Stimulated activated CD4-positive, alpha-beta T cell treated with anti-CD3 and anti-CD28 coated beads, TNF-alpha, amount 100 ng/mL, for 24 hours (primary cell): Measurements from ENCODE around the gene TACC3.

ENCODE experiments used
- DNase-seq, 3 experiments: peaks; one replicate each; pipeline ENCODE4 v3.0.0-alpha.2; 2020; ENCODE audit warnings: low read depth in 3 of 3

TACC3 gene

DNA sequence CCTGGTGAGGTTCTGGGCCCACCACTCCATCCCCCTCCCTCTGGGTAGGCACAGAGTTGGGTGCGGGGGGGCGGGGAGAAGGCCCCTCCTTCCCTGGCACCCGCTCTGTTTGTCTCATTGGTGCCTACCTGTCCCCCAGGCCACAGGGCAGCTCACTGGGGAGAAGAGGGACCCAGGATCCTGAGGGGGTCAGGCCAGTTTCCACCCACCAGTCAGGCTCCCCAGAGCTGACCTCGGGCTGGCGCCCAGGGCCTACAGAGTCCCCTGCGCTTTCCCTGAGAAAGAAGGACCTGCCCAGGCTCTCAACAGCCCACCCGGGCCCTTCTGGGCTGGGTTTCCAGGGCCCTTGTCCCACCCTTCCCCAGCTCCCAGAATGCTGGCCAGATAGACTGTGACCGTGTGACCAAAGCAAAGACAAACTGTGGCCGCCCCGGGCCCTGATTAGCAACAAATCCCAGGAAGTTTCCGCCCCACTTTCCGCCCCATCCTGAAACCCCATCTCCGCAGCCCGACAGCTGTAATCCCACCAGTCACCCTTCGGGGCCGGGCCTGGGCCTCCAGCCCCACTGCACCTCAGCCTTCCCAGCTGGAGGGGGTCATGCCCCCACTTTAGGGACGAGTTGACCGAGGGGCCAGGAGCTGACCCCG, 38.0 kb downstream of the TACC3 start:
- DNase-seq = no peak

DNA sequence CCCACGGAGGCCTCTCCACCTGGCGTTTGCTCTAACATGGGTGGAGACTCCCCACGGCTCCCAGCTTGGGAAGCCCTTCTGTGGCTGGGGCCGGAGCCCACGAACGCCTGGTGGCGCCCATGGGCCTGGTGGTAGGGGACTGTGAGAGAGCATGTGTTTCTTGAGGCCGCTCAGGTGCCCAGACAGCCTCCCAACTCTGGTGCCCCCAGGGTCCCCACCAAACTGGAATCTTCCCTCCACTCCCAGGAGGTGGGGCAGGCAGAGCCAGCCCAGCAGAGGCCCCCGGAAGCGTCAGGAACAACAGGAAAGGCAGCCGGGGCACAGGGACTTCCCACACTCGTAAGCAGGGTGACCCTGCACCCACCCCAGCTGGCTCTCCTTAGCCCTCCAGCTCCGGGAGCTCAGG, 38.5 kb downstream of the TACC3 start:
- DNase-seq = no peak

DNA sequence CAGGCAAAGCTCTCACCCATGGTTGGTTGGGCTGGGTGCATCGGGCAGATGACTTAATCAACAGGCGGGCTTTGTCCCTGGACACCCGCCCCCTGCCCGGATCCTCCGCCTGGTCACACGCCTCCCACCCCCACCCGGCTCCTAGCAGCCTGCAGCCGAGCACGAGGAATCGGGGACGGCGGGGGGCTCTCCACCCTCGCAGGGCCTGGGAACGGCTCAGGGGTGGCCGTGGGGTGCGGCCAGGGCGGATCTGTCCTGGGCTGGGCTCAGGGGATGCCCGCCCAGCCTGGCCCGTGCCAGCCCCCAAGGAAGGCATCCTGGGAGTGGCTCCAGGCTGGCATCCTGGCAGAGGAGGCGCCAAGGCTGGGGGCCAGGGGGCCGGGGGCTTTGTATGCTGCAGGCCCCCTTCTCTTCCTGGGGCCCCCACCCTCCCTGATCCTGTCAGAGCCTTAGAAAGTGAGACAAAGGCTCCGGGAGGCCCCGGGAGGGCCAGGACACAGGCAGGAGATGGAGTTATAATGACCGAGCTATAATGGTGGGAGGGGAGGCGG, 39.3 kb downstream of the TACC3 start:
- no peak for DNase-seq

DNA sequence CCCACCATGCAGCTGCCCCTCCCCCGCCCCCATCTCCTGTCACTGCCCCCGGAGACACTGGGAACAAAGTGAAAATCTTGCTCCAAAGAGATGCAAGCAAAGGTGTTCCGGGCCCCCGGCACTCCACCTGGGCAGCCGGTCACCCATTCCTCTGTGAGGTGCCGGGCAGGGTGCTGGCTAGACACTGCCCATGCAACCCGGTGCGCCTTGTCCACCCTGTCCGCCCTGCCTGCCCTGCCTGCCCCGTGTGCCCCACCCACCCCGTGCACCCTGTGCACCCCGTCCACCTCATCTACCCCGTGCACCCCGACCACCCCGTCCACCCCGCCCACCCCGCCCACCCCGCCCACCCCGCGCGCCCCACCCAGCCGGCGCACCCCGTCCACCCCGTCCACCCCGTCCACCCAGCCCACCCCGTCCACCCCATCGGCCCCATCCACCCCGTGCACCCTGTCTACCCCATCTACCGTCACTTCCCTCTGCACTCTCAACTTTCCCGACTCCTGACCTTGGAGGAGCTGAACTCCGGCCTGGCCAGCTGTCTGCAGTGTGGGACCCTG, 39.9 kb downstream of the TACC3 start:
- no peak for DNase-seq

DNA sequence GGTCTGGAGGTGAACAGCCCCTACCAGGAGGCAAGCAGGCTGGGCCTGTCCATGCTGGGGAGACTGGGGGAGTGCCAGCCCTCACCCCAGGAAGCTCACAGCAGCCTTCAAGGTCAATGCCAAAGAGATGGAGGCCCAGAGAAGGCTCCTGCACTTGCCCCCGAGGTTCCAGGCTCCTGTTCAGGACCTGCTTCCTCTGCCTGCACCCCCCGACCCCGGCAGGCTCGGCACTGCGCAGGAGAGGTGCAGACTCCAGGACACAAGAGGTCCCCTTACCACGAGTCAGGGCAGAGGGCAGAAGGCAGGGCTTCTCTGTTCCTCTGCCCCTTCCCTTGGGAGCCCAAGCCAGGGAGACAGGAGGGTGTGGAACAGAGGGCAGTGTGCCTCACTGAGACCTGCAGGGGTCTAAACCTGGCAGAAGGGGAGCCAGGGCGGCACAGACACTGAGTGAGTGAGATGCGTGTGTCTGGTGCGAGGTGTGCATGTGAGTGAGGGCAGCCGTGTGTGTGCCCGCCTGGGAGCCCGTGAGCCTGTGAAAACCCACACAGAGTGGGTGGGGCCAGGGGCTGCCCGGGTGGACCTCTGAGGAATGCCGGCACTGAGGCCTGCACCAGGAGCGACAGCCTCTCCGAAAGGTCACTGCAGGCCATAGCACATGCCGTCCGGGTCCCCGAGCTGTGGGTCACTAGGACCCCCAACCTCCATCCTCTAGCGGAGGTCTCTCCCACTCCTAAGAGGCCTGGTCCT, 41.1 kb downstream of the TACC3 start:
- no peak for DNase-seq

DNA sequence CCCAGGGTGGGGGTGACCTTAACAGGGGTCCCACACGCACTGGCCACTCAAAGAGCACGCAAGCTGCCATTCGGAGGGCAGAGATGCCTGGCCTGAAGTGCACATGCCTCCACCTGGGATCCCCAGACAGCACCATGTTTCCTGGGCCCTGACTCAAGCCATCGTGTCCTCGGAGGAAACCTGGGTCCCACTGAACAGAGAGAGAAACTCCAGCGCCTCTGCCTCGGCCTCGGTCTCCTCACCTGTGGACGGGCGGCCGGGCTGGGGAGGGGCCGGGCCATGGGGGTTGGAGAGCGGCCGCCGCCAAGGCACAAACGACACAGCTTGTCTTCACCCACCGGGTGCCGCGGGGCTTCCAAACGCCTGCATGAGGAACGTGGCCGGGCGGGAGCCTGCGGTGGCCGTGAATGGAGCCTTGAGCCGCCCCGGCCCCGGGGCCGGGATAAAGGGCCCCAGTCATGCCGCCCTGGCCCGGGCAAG, 41.8 kb downstream of the TACC3 start:
- DNase-seq = no peak

DNA sequence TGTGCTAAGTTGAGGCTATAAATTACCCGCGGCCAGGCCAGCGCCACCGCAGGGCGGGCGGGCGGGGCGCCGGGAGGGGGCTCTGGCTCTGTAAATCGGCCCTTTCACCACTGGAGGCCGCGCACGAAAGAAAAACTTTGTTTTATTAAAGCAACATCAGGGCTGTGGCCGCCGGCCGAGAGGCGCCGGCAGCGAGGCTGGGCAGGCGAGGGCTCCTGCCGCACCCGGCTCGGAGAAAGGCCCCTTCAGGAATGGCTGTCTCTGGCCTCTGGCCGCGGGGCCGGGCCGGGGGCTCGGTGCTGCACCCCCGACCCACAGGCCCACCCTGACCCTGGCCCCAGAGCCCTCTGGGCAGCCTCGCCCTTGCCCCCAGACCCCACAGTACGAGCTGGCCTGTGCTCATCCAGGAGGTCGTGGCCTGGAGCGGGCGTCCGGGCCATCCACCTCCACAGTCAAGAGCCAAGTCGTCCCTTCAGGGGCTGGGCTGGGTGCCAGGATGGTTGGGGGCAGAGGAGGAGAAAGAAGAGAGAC, 42.3 kb downstream of the TACC3 start:
- no peak for DNase-seq

DNA sequence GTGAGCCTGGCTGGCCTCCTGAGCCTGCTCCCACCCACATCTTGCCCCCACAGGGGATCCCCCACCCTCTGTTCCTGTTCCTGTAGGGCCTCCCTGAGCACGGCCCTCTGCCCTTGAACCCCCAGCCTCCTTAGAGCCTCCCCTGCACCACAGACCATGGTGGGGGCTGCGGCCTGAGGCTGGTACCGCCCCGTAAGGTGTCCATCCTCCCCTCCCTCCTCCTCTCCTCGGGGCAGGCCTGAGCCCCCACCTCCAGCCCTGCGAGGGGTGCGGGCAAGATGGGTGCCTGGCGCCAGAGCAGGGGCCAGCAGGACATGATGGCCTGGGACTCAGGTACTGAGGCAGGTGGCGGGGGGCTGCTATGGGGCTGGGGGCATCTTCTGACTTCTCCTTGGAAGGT, 43.3 kb downstream of the TACC3 start:
- no peak for DNase-seq

DNA sequence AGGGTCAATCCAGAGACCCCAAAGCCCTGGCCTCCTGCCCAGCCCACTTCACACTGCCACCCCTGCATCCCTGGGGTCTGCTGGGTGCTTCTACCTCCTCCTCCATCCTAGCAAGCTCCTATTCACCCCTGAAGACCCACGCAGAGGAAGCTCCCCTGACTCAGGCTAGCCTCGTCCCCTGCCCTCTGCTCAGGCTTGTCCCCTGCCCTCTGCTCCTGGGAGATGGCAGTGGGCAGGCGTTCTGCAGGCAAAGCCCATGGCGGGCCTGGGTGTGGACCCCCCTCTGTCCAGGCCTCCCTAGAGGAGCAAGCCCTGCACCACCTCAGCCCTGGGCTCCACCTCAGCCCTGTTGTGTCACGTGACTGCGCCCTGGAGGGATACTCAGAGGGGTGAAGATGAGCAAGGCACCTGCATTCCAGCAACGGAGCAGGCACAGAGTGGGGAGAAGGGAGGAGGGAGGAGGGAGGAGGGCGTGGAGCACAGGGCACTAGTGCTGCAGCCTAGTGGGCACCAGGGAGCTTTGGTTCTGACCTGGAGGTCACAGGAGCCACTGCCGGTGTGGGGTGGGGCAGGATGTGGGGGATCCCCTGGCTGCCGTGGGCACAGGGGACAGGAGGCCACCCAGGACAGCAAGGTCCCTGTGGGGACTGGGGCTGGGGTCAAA, 44.2 kb downstream of the TACC3 start:
- DNase-seq = no peak

DNA sequence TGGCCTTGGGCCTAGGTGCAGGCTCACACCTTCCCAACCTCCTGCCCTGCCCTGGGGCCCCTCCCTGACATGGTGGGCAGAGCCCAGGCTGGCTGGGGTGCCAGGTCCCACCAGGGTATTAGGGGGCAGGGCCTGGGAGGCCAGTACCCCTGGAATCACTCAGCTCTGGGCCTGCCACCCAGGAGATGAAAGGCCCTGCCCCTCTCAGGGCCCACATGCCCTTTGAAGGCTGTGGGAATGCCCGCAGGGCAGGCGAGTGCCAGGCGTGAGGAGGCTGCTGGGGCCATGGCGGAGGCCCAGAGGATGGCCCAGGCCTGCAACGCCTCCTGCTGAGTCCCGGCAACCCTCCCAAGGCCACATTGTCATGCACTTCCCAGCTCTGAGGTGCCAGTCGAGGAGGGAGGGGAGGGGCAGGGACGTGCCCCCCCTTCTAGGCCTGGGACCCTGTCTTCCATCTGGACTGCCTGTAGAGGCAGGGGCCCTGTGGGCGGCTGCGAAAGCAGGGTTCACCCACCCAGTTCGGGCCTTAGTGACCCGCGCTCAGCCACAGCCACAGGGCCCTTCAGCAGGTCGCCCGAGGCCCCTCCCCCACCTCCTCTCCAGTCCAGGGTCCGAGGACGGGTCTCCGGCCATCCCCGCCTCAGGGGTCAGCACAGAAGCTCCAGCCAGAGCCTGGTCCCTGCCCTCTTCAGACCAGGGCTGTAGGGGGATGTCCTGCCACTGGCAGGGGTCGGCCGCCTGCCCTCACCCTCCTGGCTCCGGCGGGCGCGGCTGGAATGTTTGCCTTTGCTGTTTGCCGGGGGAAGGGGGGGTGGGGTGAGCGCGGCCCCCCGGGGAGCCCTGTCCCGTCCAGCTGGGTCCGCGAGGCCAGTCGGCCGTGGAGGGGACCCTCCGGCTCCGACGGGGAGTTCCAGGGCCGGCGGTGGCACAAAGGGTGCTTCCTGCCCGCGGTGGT, 45.1 kb downstream of the TACC3 start:
- DNase-seq = no peak

DNA sequence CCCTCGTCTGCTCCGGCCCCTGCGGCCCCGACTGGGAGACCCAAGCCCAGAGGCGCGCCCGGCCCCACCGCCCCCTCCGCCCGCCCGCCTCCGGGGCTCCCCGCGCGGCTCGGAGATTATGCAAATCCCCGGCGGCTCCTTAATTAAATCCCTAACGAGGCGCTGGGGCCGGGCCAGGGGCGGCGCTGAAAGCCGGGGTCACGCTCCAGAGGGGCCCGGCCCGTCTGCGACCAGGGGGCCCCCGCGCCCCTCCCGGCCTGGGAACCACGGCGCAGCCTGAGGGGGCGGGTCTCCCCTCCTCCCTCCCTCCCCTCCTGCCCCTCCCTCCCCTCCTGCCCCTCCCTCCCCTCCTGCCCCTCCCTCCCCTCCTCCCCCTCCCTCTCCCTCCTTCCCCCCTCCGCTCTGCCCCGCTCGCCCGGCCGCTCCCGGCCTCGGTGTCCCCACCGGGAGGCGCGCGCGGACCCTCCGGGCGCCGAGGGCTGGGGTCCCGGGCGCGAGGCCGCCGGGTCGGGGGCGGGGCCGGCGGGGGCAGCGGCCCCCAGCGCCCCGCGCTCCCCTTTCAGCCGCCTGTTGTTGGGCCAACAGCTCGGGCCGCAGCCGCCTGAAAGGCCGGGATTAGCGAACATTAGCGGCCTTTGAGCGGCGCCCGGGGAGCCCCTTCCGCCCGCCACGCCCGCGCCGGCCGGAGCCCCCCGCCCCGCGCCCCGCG, 45.9 kb downstream of the TACC3 start:
- no peak for DNase-seq

DNA sequence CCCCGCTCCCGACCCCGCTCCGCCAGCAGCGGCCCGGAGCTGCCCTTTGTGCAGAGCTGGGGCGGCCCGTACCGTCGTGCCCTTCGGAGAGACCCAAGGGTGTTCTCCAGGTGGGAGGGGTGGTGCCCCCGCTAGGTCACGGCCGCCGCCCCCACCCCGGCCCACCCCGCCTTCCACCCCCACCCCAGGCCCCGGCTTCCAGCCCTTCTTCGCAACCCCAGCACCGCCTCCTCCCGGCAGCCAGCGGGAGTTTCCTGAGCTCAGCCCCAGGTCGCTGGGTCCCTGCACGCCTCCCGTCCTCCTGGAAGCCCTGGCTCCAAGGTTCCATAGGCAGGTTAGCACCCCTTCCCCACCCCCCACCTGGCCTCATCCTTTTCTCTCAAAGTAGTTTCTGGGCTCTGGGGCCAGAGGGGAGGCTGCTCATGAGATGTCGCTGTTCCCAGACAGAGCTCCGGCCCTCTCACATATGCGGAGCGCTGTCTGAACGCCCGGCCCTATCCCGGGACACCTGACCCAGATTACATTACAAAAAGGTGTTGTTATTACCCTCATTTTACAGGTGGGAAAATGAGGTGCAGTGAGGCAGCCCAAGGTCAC, 46.5 kb downstream of the TACC3 start:
- DNase-seq = peak in 1 of 3 experiments; percentile 24

DNA sequence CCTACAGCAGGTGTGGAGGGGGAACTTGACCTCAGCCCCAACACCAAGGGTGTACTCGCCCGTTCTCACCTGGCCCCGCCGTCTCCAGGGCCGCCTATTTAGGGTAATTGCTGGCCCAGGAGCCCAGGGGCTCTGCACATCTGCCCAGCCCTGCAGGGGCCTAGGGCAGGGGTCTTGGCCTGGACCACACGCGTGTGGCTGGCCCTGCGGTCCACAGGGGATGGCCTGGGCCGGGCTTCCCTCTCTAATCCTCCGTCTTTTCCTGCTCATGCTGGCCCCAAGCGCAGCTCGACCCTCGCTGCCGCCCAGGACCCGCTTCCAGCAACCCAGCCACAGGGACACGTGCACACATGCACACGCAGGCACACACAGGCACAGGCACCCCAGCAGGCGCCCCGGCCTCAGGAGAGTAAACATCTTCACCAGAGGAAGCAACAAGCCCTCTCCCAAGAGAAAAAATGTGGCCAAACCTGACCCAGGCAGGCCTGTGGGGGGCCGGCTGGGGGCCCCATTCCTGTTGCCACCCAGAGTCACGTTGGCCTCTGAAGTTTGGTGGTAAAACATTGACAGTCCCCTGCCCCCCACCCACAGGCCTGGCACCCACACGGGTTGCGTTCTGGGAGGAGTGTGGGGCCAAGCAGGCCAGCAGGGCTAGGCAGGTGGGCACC, 47.2 kb downstream of the TACC3 start:
- no peak for DNase-seq

DNA sequence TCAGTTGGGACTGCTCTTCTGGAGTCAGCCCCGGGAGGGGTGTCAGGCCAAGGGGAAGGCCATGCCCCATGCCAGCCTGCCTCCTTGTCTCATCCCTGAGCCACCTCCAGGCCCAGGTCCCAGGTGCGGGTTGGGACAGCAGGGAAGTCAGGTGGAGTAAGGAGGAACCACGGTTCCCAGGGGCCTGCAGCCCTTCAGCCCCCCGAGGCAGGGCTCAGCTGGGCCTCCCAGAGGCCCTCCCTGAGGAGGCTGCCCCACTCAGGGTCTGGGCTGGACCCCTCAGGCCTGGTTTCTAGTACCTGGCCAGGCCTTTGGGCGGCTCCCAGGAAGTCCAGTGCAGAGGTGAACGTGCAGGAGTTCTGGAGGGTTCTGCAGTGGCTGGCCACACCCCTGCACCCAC, 48.4 kb downstream of the TACC3 start:
- no peak for DNase-seq

DNA sequence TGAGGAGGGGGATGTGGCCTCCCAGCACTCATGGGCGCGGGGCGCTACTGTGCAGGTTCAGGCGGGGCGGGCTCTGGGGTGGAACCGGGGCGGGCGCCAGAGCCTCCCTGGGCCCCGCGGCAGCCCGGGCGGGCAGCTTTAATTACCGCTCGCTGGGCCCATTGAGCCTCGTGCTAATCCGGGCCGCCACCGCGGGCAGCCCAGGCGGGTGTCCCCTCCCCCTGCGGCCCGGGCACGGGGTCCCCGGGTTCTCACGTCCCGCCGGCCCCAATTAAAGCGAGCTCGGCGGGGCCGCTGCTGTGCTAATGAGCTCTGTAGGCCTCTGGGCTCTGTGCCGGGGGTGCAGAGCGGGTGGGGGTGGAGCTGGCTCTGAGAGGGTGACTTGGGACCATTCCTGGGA, 48.9 kb downstream of the TACC3 start:
- no peak for DNase-seq

DNA sequence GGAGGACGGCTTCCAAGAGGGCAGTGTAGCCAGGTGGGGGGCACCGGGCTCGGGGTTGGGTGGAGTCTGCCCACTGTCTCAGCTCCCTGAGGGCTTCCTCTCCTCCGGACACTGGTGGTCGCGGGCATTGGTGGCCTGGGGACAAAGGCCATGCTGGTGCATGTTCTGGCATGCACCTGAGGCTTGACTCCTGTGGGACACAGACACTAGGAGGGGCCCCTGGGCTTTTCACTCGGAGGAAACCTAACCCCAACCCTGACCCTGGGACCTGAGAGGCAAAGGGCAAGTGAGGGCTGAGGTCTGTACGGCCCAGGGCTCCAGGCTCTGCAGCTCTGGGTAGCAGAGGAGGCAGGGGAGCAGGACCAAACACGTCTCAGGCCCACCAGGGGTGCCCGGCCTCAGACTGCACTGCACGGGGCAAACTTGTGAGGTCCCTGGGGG, 49.5 kb downstream of the TACC3 start:
- DNase-seq = no peak

DNA sequence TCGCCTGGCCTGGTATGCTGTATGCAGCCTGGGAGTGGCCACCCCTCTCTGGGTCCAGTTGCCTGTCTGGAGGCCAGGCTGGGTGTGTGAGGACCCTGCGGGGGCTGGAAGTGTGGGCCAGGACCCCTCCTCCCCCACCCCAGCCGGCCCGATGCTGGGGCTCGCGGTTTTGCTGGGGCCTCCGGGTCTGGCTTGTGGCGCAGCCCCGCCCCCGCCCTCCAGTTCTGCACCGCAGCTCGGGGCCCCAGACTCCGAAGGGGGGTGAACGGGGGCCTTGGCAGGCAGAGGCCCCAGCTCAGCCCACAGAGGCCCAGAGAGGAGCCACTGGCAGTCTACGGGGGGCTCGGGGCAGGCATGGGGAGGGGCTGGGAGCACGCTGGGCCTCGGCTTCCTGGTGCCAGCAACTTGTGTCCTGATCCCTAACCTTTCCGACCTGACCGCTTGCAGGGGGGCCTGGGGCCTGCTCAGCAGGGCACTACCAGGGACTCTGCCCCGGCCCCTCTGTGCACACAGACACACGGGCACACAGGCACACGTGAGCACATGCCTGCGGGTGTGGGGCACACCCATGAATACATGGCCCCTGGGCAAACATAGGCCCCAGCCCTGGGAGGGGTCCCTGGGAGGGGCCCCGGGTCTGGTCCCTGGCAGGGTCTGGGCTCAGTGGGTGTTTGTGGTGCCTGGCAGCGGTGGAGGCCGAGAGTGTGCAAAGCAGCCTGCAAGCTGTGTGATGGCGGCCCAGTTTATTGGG, 50.4 kb downstream of the TACC3 start:
- DNase-seq = no peak

DNA sequence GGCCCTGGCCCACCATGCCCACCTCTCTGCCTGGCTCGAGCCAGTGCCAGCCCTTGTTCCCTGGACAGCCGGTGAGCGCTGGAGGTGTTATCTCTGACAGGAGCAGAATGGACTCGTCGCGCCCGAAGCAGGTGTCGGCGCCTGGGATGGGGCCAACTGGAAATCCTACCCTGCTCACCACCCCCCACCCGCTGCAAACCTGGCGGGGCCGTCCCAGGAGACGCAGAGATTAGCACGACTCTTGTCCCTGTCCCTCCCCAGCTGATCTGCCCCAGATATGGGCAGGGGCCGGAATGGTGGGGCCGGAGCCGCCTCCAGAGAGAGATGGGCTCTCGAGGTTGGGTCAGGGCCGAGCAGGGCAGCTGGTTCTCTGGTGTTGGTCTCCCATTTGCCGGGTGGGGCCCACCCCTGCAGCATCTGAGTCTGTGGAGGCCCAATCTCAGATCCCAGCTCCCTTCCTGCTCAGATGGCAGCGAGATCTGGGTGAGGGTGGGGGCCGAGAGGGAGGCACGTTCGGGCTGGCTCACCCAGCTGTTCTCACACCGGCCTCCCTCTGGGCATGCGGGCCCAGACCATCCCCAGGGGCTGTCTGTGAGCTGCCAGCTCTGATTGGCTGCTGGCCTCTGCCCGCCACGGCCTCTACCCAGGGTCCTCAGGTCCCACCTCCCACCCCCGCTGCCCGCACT, 51.7 kb downstream of the TACC3 start:
- no peak for DNase-seq
